A549 (cell line): ENCODE data around the gene COCH. TPM values are rescaled to one million over a fixed set of nuclear protein-coding genes. Genes with fewer than 3 reads are reported as not detected.

ENCODE experiments used
- ATAC-seq, 2 experiments: fragments of 200-7000 bp in 1 of 2; fragments of >200 bp in 1 of 2; cut with Nextera tagmentation in 1 of 2; cut with Tn5 transposase in 1 of 2; 3 replicates each; pipeline versions ENCODE4 v1.8.0 to v1.9.1; 2018 to 2020; ENCODE audit warnings: mild to moderate bottlenecking in 1 of 2, moderate library complexity in 1 of 2
- CTCF ChIA-PET: fragments of 300-600 bp; sonication (Branson Sonifier 250); formaldehyde crosslinking; extraction: SDS; loops from one replicate; lab custom pipeline; 2021; ENCODE audit warnings: antibody characterized with exemption, inconsistent platforms; lab: Yijun Ruan, JAX
- POLR2A ChIA-PET: fragments of 350-600 bp; formaldehyde crosslinking; extraction: SDS; loops from one replicate; lab custom pipeline; 2021; ENCODE audit warnings: antibody characterized with exemption, inconsistent platforms; lab: Yijun Ruan, JAX
- DNase-seq, 2 experiments: peaks; one replicate each; pipeline versions ENCODE4 v3.0.0 to v3.0.0-alpha.2; 2011 to 2016; ENCODE audit warnings: low read depth in 1 of 2, low spot score in 1 of 2
- FAIRE-seq: peaks from 2 replicates; lab custom pipeline; 2011; peaks lifted over from hg19 to GRCh38; lab: Jason Lieb, UNC
- H3K27ac ChIP-seq, 2 experiments: fragments of >200 bp; sonication (Bioruptor Twin); formaldehyde crosslinking; 3 replicates each; pipeline ENCODE4 v1.5.1; 2016 to 2017
- H3K4me1 ChIP-seq: fragments of >200 bp; sonication (Bioruptor Twin); formaldehyde crosslinking; 3 replicates; pipeline ENCODE4 v1.6.1; 2016
- H3K4me2 ChIP-seq: fragments of >200 bp; sonication (Bioruptor Twin); formaldehyde crosslinking; 3 replicates; pipeline ENCODE4 v1.6.1; 2016
- H3K4me3 ChIP-seq: fragments of >200 bp; sonication (Bioruptor Twin); formaldehyde crosslinking; 3 replicates; pipeline ENCODE4 v1.5.1; 2016
- H3K9me3 ChIP-seq: fragments of >200 bp; sonication (Bioruptor Twin); formaldehyde crosslinking; 3 replicates; pipeline ENCODE4 v1.6.1; 2016
- ATOH8 ChIP-seq: fragments of 250-450 bp; sonication (Bioruptor Pico); IDR thresholded peaks from 2 replicates; pipeline ENCODE4 v1.5.0; 2020; ENCODE audit warnings: low read depth, mild to moderate bottlenecking, moderate library complexity
- BHLHE40 ChIP-seq: IDR thresholded peaks from 2 replicates; pipeline ENCODE4 v1.6.1; 2012; ENCODE audit warnings: low read depth, low read length, inconsistent platforms
- CEBPB ChIP-seq, 2 experiments: fragments of >200 bp in 1 of 2; sonication (Bioruptor Twin) in 1 of 2; formaldehyde crosslinking in 1 of 2; IDR thresholded peaks; 2 replicates each; pipeline ENCODE4 v1.6.1; 2012 to 2016
- CHD4 ChIP-seq: fragments of 200-600 bp; sonication (generic); IDR thresholded peaks from 2 replicates; pipeline ENCODE4 v1.6.1; 2016; ENCODE audit warnings: antibody characterized with exemption, mild to moderate bottlenecking, borderline replicate concordance
- E2F6 ChIP-seq: IDR thresholded peaks from 2 replicates; pipeline ENCODE4 v1.6.1; 2012; ENCODE audit warnings: low read depth, borderline replicate concordance
- ESRRA ChIP-seq: fragments of 150-350 bp; IDR thresholded peaks from 2 replicates; pipeline ENCODE4 v1.6.1; 2014; ENCODE audit warnings: mild to moderate bottlenecking, low read length, borderline replicate concordance
- FOSL2 ChIP-seq, 2 experiments: fragments of 450-650 bp in 1 of 2; fragments of >200 bp in 1 of 2; sonication (Bioruptor Twin) in 1 of 2; formaldehyde crosslinking; IDR thresholded peaks; 2 replicates each; pipeline versions ENCODE4 v1.5.0 to v1.6.1; 2016 to 2020; ENCODE audit warnings: mild to moderate bottlenecking in 1 of 2, moderate library complexity in 1 of 2
- GATA3 ChIP-seq: IDR thresholded peaks from 2 replicates; pipeline ENCODE4 v1.6.1; 2012; ENCODE audit warnings: borderline replicate concordance
- HES2 ChIP-seq: fragments of >200 bp; sonication (Bioruptor Twin); formaldehyde crosslinking; IDR thresholded peaks from 2 replicates; pipeline ENCODE4 v1.6.1; 2016
- HEYL ChIP-seq: fragments of 250-450 bp; sonication (Bioruptor Pico); IDR thresholded peaks from 2 replicates; pipeline ENCODE4 v1.8.0; 2021; ENCODE audit warnings: mild to moderate bottlenecking, moderate library complexity
- HMGXB4 ChIP-seq: fragments of 250-450 bp; sonication (Bioruptor Pico); IDR thresholded peaks from 2 replicates; pipeline ENCODE4 v1.5.0; 2021; ENCODE audit warnings: mild to moderate bottlenecking, moderate library complexity, borderline replicate concordance
- HOXA7 ChIP-seq: fragments of 250-450 bp; sonication (Bioruptor Pico); IDR thresholded peaks from 2 replicates; pipeline ENCODE4 v1.5.0; 2020; ENCODE audit warnings: mild to moderate bottlenecking, moderate library complexity
- MAX ChIP-seq: IDR thresholded peaks from 2 replicates; pipeline ENCODE4 v1.6.1; 2012
- MAZ ChIP-seq: fragments of 150-350 bp; IDR thresholded peaks from 2 replicates; pipeline ENCODE4 v1.6.1; 2014; ENCODE audit warnings: antibody characterized with exemption, low read depth, low read length, borderline replicate concordance
- NFE2L2 ChIP-seq: fragments of 150-350 bp; conservative IDR thresholded peaks from 2 replicates; pipeline ENCODE4 v1.6.1; 2014; ENCODE audit warnings: low read length
- NPAS2 ChIP-seq: fragments of 250-450 bp; sonication (Bioruptor Pico); IDR thresholded peaks from 2 replicates; pipeline ENCODE4 v1.8.0; 2022; ENCODE audit warnings: mild to moderate bottlenecking, moderate library complexity, borderline replicate concordance
- PBX3 ChIP-seq: IDR thresholded peaks from 2 replicates; pipeline ENCODE4 v1.6.1; 2012
- PHF8 ChIP-seq: fragments of 200-600 bp; sonication (generic); IDR thresholded peaks from 2 replicates; pipeline ENCODE4 v1.6.1; 2016; ENCODE audit warnings: low read depth, mild to moderate bottlenecking, antibody characterized with exemption, moderate library complexity, borderline replicate concordance
- POLR2A ChIP-seq: IDR thresholded peaks from 2 replicates; pipeline ENCODE4 v1.6.1; 2012; ENCODE audit warnings: mild to moderate bottlenecking, low read length
- RCOR1 ChIP-seq: fragments of 150-350 bp; IDR thresholded peaks from 2 replicates; pipeline ENCODE4 v1.6.1; 2014; ENCODE audit warnings: antibody characterized with exemption, low read length, low read depth
- REST ChIP-seq: fragments of 200-600 bp; sonication (generic); IDR thresholded peaks from 2 replicates; pipeline ENCODE4 v1.6.1; 2016; ENCODE audit warnings: antibody characterized with exemption, mild to moderate bottlenecking, moderate library complexity
- RFX5 ChIP-seq: fragments of 450-650 bp; IDR thresholded peaks from 2 replicates; pipeline ENCODE4 v1.7.1; 2014; ENCODE audit warnings: antibody characterized with exemption, mild to moderate bottlenecking, moderate library complexity
- RNF2 ChIP-seq: fragments of 200-600 bp; sonication (generic); IDR thresholded peaks from 2 replicates; pipeline ENCODE4 v1.6.1; 2016; ENCODE audit warnings: low read depth, mild to moderate bottlenecking, antibody characterized with exemption, moderate library complexity, borderline replicate concordance
- TFCP2L1 ChIP-seq: fragments of 250-450 bp; sonication (Bioruptor Pico); IDR thresholded peaks from 2 replicates; pipeline ENCODE4 v1.5.0; 2021; ENCODE audit warnings: mild to moderate bottlenecking
- TP53 ChIP-seq: fragments of 250-450 bp; sonication (Bioruptor Pico); IDR thresholded peaks from 2 replicates; pipeline ENCODE4 v1.5.0; 2021; ENCODE audit warnings: mild to moderate bottlenecking, moderate library complexity
- ZSCAN20 ChIP-seq: fragments of 250-450 bp; sonication (Bioruptor Pico); IDR thresholded peaks from 2 replicates; pipeline ENCODE4 v1.8.0; 2022; ENCODE audit warnings: mild to moderate bottlenecking, moderate library complexity
- WGBS: methylation state at CpG from one replicate; pipeline ENCODE4 v1.1.6; 2017; ENCODE audit errors: missing lambda C conversion rate; 5-methylcytosine and 5-hydroxymethylcytosine counted together
- polyA plus RNA-seq, 4 experiments: library from polyadenylated mRNA; depleted of rRNA in 3 of 4; stranded (reverse); fragments of >200 nt; fragmentation: RNase III in 1 of 4; extraction: RNeasy Plus Mini Kit Qiagen cat#74134 plus additional on column Dnase treatment in 1 of 4; gene quantifications; 2 replicates in 3 of 4; 3 replicates in 1 of 4; pipeline ENCODE4 v1.2.3, GENCODE V29; 2011 to 2017

The COCH gene
- polyA plus RNA-seq, 2 of the 4 experiments (the other 2 are of a cell fraction): 33.0 to 45.9 TPM

- FAIRE-seq: peak; percentile 36
- Histone ChIP-seq H3K4me1 (no peaks in the 10 kb centered on the region), H3K4me2 (no peak overlapping the region), H3K9me3 (no peaks in the 10 kb centered on the region), H3K4me3 (no peak overlapping the region), H3K27ac (no peak overlapping the region)
- no peak for DNase-seq
- CTCF ChIA-PET: no interaction called here
- TF ChIP-seq HOXA7 (CRISPR knock-in tag) (no peak), TFCP2L1 (CRISPR knock-in tag) (no peak), ZSCAN20 (CRISPR knock-in tag) (no peak), ESRRA (no peak), RNF2 (no peak), REST (no peak), RFX5 (no peak)
- POLR2A ChIA-PET: no interaction called here
- ATAC-seq: no peak
Measured at GRCh38 chr14:30854492-30854891, 19.9 kb upstream of the COCH start.

GRCh38 chr14:30855345-30856037 is 18.9 kb upstream of the COCH start:
- Histone ChIP-seq H3K27ac (no peak overlapping the region), H3K4me1 (no peaks in the 10 kb centered on the region), H3K4me2 (no peak overlapping the region), H3K9me3 (no peaks in the 10 kb centered on the region), H3K4me3 (no peak overlapping the region)
- ChIA-PET POLR2A (no interaction called here), CTCF (interaction anchor here (3.4 kb wide), 1 partner anchor 18 kb away, joined by 10 read pairs; the partner anchor contains the start of gene COCH)
- 54% methylated on average over 6 of the region's 6 CpGs for WGBS
- ATAC-seq: no peak
- no peak for TF ChIP-seq ATOH8 (CRISPR knock-in tag)
- no peak for FAIRE-seq
- DNase-seq: no peak

- Histone ChIP-seq H3K4me1 (no peaks in the 10 kb centered on the region), H3K9me3 (no peaks in the 10 kb centered on the region), H3K4me3 (no peak overlapping the region), H3K4me2 (no peak overlapping the region), H3K27ac (no peak overlapping the region)
- no peak for FAIRE-seq
- POLR2A ChIA-PET: no interaction called here
- CTCF ChIA-PET: no interaction called here
- DNase-seq: no peak
- ATAC-seq: no peak
- 26% methylated on average over 1 of the region's 1 CpG for WGBS
- TF ChIP-seq PBX3: no peak
- TF ChIP-seq TP53 (CRISPR knock-in tag): no peak
- TF ChIP-seq HES2: no peak
- TF ChIP-seq NPAS2 (CRISPR knock-in tag): no peak
- no peak for TF ChIP-seq CEBPB (IDR thresholded peaks at IDR 0.05)
- no peak for TF ChIP-seq POLR2A
- no peak for TF ChIP-seq BHLHE40
- no peak for TF ChIP-seq RCOR1
- no peak for TF ChIP-seq NFE2L2
- TF ChIP-seq GATA3: no peak
- TF ChIP-seq MAZ: no peak
- no peak for TF ChIP-seq HEYL (CRISPR knock-in tag)
- TF ChIP-seq PHF8: no peak
- TF ChIP-seq E2F6: no peak
- TF ChIP-seq FOSL2 (IDR thresholded peaks at IDR 0.05): no peak
- TF ChIP-seq FOSL2 (CRISPR knock-in tag; IDR thresholded peaks at IDR 0.05): no peak
- TF ChIP-seq CHD4: no peak
- no peak for TF ChIP-seq MAX
- TF ChIP-seq HOXA7 (CRISPR knock-in tag): no peak
- no peak for TF ChIP-seq HMGXB4 (CRISPR knock-in tag)
Measured at GRCh38 chr14:30861200-30861599, 13.2 kb upstream of the COCH start.
